ENCODE measurements around the gene DCTN1.

- TF ChIP-seq ARNT (IDR thresholded peaks at IDR 0.05), result no peak
- no peak for TF ChIP-seq FOXK2 (IDR thresholded peaks at IDR 0.05)
- TF ChIP-seq SUZ12 (IDR thresholded peaks at IDR 0.05), result no peak
- TF ChIP-seq SP1 (IDR thresholded peaks at IDR 0.05), result no peak
- TF ChIP-seq FOXM1 (IDR thresholded peaks at IDR 0.05; ENCODE audit: borderline replicate concordance), result no peak
- TF ChIP-seq NFRKB (IDR thresholded peaks at IDR 0.05), result no peak
- TF ChIP-seq L3MBTL2 (conservative IDR thresholded peaks at IDR 0.05), result no peak
Measured at GRCh38 chr2:74417197-74417596, 37.1 kb upstream of the DCTN1 start.
